ENCODE measurements around the gene SLC24A3. TPM values are rescaled to one million over a fixed set of nuclear protein-coding genes. Genes with fewer than 3 reads are reported as not detected.

The SLC24A3 gene
- total RNA-seq, 1 donor from 2014 or later, result 14.0 TPM

GRCh38 chr20:19295076-19295475 is 82.6 kb downstream of the SLC24A3 start:
- Mint-ChIP-seq H3K27me3 (peaks cover 5% of the 10 kb centered on the region), H3K36me3 (peaks cover 3% of the 10 kb centered on the region), H3K27ac (no peak overlapping the region), H3K4me1 (ENCODE audit: unreplicated experiment) (peaks cover 5% of the 10 kb centered on the region), H3K9me3 (no peaks in the 10 kb centered on the region), H3K4me3 (no peak overlapping the region)
- no peak for TF ChIP-seq CTCF (conservative IDR thresholded peaks at IDR 0.05)
- no peak for DNase-seq (ENCODE audit: extremely low spot score, unreplicated experiment)

GRCh38 chr20:19298652-19299051 is 86.2 kb downstream of the SLC24A3 start:
- no peaks in the 10 kb centered on the region for H3K4me1 Mint-ChIP-seq (ENCODE audit: unreplicated experiment)
- peaks cover 9% of the 10 kb centered on the region for H3K27me3 Mint-ChIP-seq
- H3K4me3 Mint-ChIP-seq, result no peak overlapping the region
- DNase-seq (ENCODE audit: extremely low spot score, unreplicated experiment), result no peak
- TF ChIP-seq CTCF (conservative IDR thresholded peaks at IDR 0.05), result no peak
- peaks cover 7% of the 10 kb centered on the region for H3K36me3 Mint-ChIP-seq
- H3K9me3 Mint-ChIP-seq, result no peaks in the 10 kb centered on the region
- H3K27ac Mint-ChIP-seq, result no peak overlapping the region

- no peak overlapping the region for H3K27ac Mint-ChIP-seq
Measured at GRCh38 chr20:19300395-19300794, 88.0 kb downstream of the SLC24A3 start.

GRCh38 chr20:19301142-19301541 is 88.7 kb downstream of the SLC24A3 start:
- H3K36me3 Mint-ChIP-seq, result peaks cover 7% of the 10 kb centered on the region
- DNase-seq (ENCODE audit: extremely low spot score, unreplicated experiment), result no peak
- H3K9me3 Mint-ChIP-seq, result no peaks in the 10 kb centered on the region
- no peaks in the 10 kb centered on the region for H3K4me1 Mint-ChIP-seq (ENCODE audit: unreplicated experiment)
- H3K27ac Mint-ChIP-seq, result no peak overlapping the region
- H3K4me3 Mint-ChIP-seq, result no peak overlapping the region
- TF ChIP-seq CTCF (conservative IDR thresholded peaks at IDR 0.05), result no peak
- H3K27me3 Mint-ChIP-seq, result peaks cover 7% of the 10 kb centered on the region

More at GRCh38 chr20:19300395-19300794, 88.0 kb downstream of the SLC24A3 start:
- H3K4me3 Mint-ChIP-seq, result no peak overlapping the region
- TF ChIP-seq CTCF (conservative IDR thresholded peaks at IDR 0.05), result no peak
- peaks cover 7% of the 10 kb centered on the region for H3K27me3 Mint-ChIP-seq
- H3K9me3 Mint-ChIP-seq, result no peaks in the 10 kb centered on the region
- no peaks in the 10 kb centered on the region for H3K4me1 Mint-ChIP-seq (ENCODE audit: unreplicated experiment)
- peaks cover 7% of the 10 kb centered on the region for H3K36me3 Mint-ChIP-seq
- no peak for DNase-seq (ENCODE audit: extremely low spot score, unreplicated experiment)

GRCh38 chr20:19301843-19302242 is 89.4 kb downstream of the SLC24A3 start:
- no peak for TF ChIP-seq CTCF (conservative IDR thresholded peaks at IDR 0.05)
- Mint-ChIP-seq H3K4me1 (ENCODE audit: unreplicated experiment) (no peaks in the 10 kb centered on the region), H3K27me3 (peaks cover 7% of the 10 kb centered on the region), H3K9me3 (peaks cover 5% of the 10 kb centered on the region), H3K36me3 (peaks cover 10% of the 10 kb centered on the region), H3K27ac (no peak overlapping the region), H3K4me3 (no peak overlapping the region)
- DNase-seq (ENCODE audit: extremely low spot score, unreplicated experiment), result no peak

- no peak for DNase-seq (ENCODE audit: extremely low spot score, unreplicated experiment)
- H3K4me1 Mint-ChIP-seq (ENCODE audit: unreplicated experiment), result no peaks in the 10 kb centered on the region
- peaks cover 5% of the 10 kb centered on the region for H3K9me3 Mint-ChIP-seq
Measured at GRCh38 chr20:19302714-19303113, 90.3 kb downstream of the SLC24A3 start.

More at GRCh38 chr20:19302714-19303113, 90.3 kb downstream of the SLC24A3 start:
- TF ChIP-seq CTCF (conservative IDR thresholded peaks at IDR 0.05), result no peak
- Mint-ChIP-seq H3K27ac (no peak overlapping the region), H3K36me3 (peaks cover 11% of the 10 kb centered on the region), H3K27me3 (peaks cover 4% of the 10 kb centered on the region), H3K4me3 (no peak overlapping the region)

Data from type B pancreatic cell (in vitro differentiated cells).